ENCODE data around the gene EHMT1.

- TF ChIP-seq CTCF (conservative IDR thresholded peaks at IDR 0.05): no peak
- TF ChIP-seq ZFX (IDR thresholded peaks at IDR 0.05): no peak
These were observed 69.9 kb downstream of the EHMT1 start for GRCh38 chr9:137688725-137689124.

All from C4-2B (cell line).